ENCODE results near the gene LARGE2. TPM values are rescaled to one million over a fixed set of nuclear protein-coding genes. Genes with fewer than 3 reads are reported as not detected.

The LARGE2 gene
- polyA plus RNA-seq, 6 donors from 2014 or later, result 30.6 to 84.4 (median 37.4) TPM

DNA sequence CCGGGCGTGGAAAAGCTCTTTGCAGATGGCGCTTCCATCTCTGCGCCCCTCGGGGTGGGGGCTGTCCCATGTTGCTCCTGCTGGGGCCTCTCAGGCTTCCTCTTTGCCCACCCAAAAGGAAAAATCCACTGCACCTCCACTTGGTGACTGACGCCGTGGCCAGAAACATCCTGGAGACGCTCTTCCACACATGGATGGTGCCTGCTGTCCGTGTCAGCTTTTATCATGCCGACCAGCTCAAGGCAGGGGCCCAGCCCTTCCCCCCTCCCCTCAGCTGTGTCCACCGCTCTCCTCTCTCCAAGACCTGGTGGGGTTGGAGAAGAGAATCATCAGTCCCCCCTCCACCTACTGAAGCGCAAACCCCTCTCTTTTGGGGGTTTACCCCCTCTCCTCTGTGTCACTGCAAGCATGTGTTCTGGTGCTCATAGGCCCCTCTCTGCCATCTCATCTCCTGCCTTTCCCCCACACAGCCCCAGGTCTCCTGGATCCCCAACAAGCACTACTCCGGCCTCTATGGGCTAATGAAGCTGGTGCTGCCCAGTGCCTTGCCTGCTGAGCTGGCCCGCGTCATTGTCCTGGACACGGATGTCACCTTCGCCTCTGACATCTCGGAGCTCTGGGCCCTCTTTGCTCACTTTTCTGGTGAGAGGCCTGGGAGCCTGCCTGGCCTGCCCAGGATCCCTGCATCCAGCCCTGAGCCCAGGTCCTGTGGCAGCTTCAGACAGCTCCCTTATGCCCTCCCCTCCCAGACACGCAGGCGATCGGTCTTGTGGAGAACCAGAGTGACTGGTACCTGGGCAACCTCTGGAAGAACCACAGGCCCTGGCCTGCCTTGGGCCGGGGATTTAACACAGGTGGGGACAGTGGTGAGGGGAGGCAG lies 1.8 kb downstream of the LARGE2 start:
- H3K27me3 Mint-ChIP-seq, result no peaks in the 10 kb centered on the region
- peak overlapping the region; percentile 90 to 98 (median 96) for H3K27ac Mint-ChIP-seq
- no peaks in the 10 kb centered on the region for H3K36me3 Mint-ChIP-seq
- no peaks in the 10 kb centered on the region for H3K9me3 Mint-ChIP-seq
- peaks cover 51 to 81% (median 76%) of the 10 kb centered on the region in 3 donors for H3K4me1 Mint-ChIP-seq
- no peak for ATAC-seq (ENCODE audit: low read depth in 2 of 2)
- DNase-seq, result no peak
- H3K4me3 Mint-ChIP-seq, result peak overlapping the region; percentile 93 to 99 (median 96)

- peaks cover 46 to 80% (median 69%) of the 10 kb centered on the region in 3 donors for H3K4me1 Mint-ChIP-seq
- ATAC-seq (ENCODE audit: low read depth in 2 of 2) (no peak), DNase-seq (no peak)
- peaks cover 0 to under 1% of the 10 kb centered on the region in 2 donors for H3K36me3 Mint-ChIP-seq
- H3K4me3 Mint-ChIP-seq, result peak overlapping the region; percentile 93 to 99 (median 96)
- no peaks in the 10 kb centered on the region for H3K27me3 Mint-ChIP-seq
- no peaks in the 10 kb centered on the region for H3K9me3 Mint-ChIP-seq
- peak overlapping the region in 5 of 6 donors; percentile 56 to 97 (median 84) for H3K27ac Mint-ChIP-seq
These were observed 2.5 kb downstream of the LARGE2 start for GRCh38 chr11:45924927-45925326.

GRCh38 chr11:45925550-45925949 lies 3.1 kb downstream of the LARGE2 start:
- ATAC-seq (ENCODE audit: low read depth in 2 of 2), result no peak
- Mint-ChIP-seq H3K27me3 (no peaks in the 10 kb centered on the region), H3K9me3 (no peaks in the 10 kb centered on the region), H3K4me1 (peaks cover 46 to 80% (median 69%) of the 10 kb centered on the region in 3 donors), H3K36me3 (peaks cover 6 to 7% of the 10 kb centered on the region in 2 donors), H3K4me3 (peak overlapping the region in 7 of 8 donors; percentile 53 to 99 (median 96)), H3K27ac (peak overlapping the region in 5 of 6 donors; percentile 56 to 96 (median 84))
- DNase-seq, result no peak

- Mint-ChIP-seq H3K27ac (peak overlapping the region in 3 of 6 donors; percentile 7 to 96 (median 93)), H3K9me3 (no peaks in the 10 kb centered on the region), H3K4me3 (peak overlapping the region in 6 of 8 donors; percentile 47 to 99 (median 83)), H3K36me3 (peaks cover 6 to 11% of the 10 kb centered on the region in 2 donors), H3K4me1 (peaks cover 50 to 76% (median 69%) of the 10 kb centered on the region in 3 donors), H3K27me3 (no peaks in the 10 kb centered on the region)
- DNase-seq, result no peak
- ATAC-seq (ENCODE audit: low read depth in 2 of 2), result no peak
These were observed 3.5 kb downstream of the LARGE2 start for GRCh38 chr11:45926001-45926401.

DNA sequence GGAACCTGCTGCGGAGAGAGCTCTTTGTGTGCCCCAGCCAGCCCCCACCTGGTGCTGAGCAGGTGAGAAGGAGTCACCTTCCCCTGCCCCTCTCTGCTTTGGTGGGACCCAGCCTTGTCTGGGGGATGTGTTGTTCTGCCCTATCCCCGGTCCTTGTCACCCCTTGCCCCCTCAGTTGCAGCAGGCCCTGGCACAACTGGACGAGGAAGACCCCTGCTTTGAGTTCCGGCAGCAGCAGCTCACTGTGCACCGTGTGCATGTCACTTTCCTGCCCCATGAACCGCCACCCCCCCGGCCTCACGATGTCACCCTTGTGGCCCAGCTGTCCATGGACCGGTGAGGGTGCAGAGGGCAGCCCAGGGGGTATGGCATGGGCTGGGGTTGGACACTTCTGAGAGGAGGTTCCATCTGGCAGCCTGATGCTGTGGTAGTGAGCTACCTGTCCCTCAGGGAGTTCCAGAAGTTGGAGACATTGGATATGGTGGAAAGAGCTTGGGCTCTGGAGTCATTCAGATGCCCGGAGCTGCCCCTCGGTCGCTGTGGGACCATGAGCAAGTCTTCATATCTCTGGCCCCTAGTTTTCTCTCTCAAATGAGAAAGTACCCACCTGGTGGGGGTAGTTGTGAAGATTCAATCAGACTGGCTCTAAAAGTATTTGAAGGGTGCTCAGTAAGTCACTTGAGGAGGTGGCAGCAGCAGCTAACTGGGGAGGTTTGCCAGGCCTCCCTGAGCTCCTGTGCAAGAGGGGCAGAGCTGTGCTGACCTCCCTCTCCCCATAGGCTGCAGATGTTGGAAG lies 4.3 kb downstream of the LARGE2 start:
- Mint-ChIP-seq H3K27me3 (no peaks in the 10 kb centered on the region), H3K4me1 (peaks cover 53 to 74% (median 69%) of the 10 kb centered on the region in 3 donors)

GRCh38 chr11:45927332-45927683 lies 4.9 kb downstream of the LARGE2 start:
- peak overlapping the region; percentile 34 to 100 (median 82) for H3K4me3 Mint-ChIP-seq
- H3K36me3 Mint-ChIP-seq, result peaks cover 17 to 23% of the 10 kb centered on the region in 2 donors
- peak overlapping the region in 5 of 6 donors; percentile 83 to 96 (median 93) for H3K27ac Mint-ChIP-seq
- no peaks in the 10 kb centered on the region for H3K27me3 Mint-ChIP-seq
- no peak for ATAC-seq (ENCODE audit: low read depth in 2 of 2)
- no peaks in the 10 kb centered on the region for H3K9me3 Mint-ChIP-seq
- no peak for DNase-seq
- H3K4me1 Mint-ChIP-seq, result peaks cover 57 to 75% (median 72%) of the 10 kb centered on the region in 3 donors

More for the DNA sequence above, 4.3 kb downstream of the LARGE2 start:
- ATAC-seq (ENCODE audit: low read depth in 2 of 2) (no peak), DNase-seq (no peak)
- Mint-ChIP-seq H3K9me3 (no peaks in the 10 kb centered on the region), H3K36me3 (peaks cover 12 to 17% of the 10 kb centered on the region in 2 donors), H3K27ac (peak overlapping the region in 5 of 6 donors; percentile 60 to 96 (median 93)), H3K4me3 (peak overlapping the region in 7 of 8 donors; percentile 12 to 100 (median 98))

DNA sequence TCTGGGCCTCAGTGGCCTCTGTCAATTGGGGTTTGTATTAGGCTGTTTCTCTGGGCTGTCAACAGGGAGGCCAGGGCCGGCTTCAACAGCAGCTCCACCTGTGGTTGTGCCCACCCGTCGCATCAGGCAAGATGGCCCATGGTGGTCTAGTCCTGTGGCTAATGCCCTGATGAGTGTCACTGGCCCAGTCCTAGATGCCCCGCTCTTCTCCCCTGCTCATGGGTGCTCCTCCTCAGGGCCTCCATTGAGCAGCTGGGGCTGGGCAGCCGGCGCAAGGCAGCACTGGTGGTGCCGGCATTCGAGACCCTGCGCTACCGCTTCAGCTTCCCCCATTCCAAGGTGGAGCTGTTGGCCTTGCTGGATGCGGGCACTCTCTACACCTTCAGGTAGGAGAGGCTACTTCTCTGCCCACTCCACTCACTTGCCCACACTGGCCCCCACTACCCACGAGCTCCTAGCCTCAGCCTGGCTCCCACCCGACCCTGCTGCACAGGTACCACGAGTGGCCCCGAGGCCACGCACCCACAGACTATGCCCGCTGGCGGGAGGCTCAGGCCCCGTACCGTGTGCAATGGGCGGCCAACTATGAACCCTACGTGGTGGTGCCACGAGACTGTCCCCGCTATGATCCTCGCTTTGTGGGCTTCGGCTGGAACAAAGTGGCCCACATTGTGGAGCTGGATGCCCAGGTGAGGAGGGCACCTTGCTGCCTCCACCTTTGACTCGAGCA lies 5.4 kb downstream of the LARGE2 start:
- no peaks in the 10 kb centered on the region for H3K27me3 Mint-ChIP-seq
- peaks cover 57 to 75% (median 72%) of the 10 kb centered on the region in 3 donors for H3K4me1 Mint-ChIP-seq
- DNase-seq (no peak), ATAC-seq (ENCODE audit: low read depth in 2 of 2) (no peak)
- no peaks in the 10 kb centered on the region for H3K9me3 Mint-ChIP-seq
- peaks cover 23 to 28% of the 10 kb centered on the region in 2 donors for H3K36me3 Mint-ChIP-seq
- H3K4me3 Mint-ChIP-seq, result peak overlapping the region; percentile 65 to 100 (median 91)
- peak overlapping the region in 5 of 6 donors; percentile 83 to 99 (median 93) for H3K27ac Mint-ChIP-seq

GRCh38 chr11:45928535-45929215 lies 6.2 kb downstream of the LARGE2 start:
- Mint-ChIP-seq H3K27me3 (no peaks in the 10 kb centered on the region), H3K27ac (peak overlapping the region; percentile 21 to 99 (median 83)), H3K36me3 (peaks cover 26 to 31% of the 10 kb centered on the region in 2 donors), H3K9me3 (no peaks in the 10 kb centered on the region), H3K4me3 (peak overlapping the region; percentile 65 to 100 (median 91)), H3K4me1 (peaks cover 62 to 78% (median 76%) of the 10 kb centered on the region in 3 donors)
- ATAC-seq (ENCODE audit: low read depth in 2 of 2) (no peak), DNase-seq (no peak)

GRCh38 chr11:45929486-45930030 lies 7.1 kb downstream of the LARGE2 start:
- H3K4me3 Mint-ChIP-seq, result peak overlapping the region; percentile 97 to 100 (median 99)
- no peak for ATAC-seq (ENCODE audit: low read depth in 2 of 2)
- H3K36me3 Mint-ChIP-seq, result peaks cover 26 to 31% of the 10 kb centered on the region in 2 donors
- H3K9me3 Mint-ChIP-seq, result no peaks in the 10 kb centered on the region
- peaks cover 59 to 78% (median 76%) of the 10 kb centered on the region in 3 donors for H3K4me1 Mint-ChIP-seq
- H3K27me3 Mint-ChIP-seq, result no peaks in the 10 kb centered on the region
- no peak for DNase-seq
- H3K27ac Mint-ChIP-seq, result peak overlapping the region; percentile 96 to 99 (median 98)

GRCh38 chr11:45930031-45930794 lies 7.8 kb downstream of the LARGE2 start:
- ATAC-seq (ENCODE audit: low read depth in 2 of 2) (peak; percentile 81 to 85), DNase-seq (peak; percentile 93)
- peaks cover 59 to 78% (median 76%) of the 10 kb centered on the region in 3 donors for H3K4me1 Mint-ChIP-seq
- no peaks in the 10 kb centered on the region for H3K27me3 Mint-ChIP-seq
- peak overlapping the region; percentile 96 to 99 (median 98) for H3K27ac Mint-ChIP-seq
- H3K36me3 Mint-ChIP-seq, result peaks cover 26 to 31% of the 10 kb centered on the region in 2 donors
- H3K9me3 Mint-ChIP-seq, result no peaks in the 10 kb centered on the region
- H3K4me3 Mint-ChIP-seq, result peak overlapping the region; percentile 97 to 100 (median 99)

- peak overlapping the region; percentile 96 to 99 (median 98) for H3K27ac Mint-ChIP-seq
- H3K4me3 Mint-ChIP-seq, result peak overlapping the region; percentile 97 to 100 (median 99)
- no peaks in the 10 kb centered on the region for H3K9me3 Mint-ChIP-seq
- H3K36me3 Mint-ChIP-seq, result peaks cover 26 to 31% of the 10 kb centered on the region in 2 donors
- ATAC-seq (ENCODE audit: low read depth in 2 of 2), result no peak
- no peaks in the 10 kb centered on the region for H3K27me3 Mint-ChIP-seq
- H3K4me1 Mint-ChIP-seq, result peaks cover 66 to 79% (median 76%) of the 10 kb centered on the region in 3 donors
- no peak for DNase-seq
These were observed 8.6 kb downstream of the LARGE2 start for GRCh38 chr11:45930951-45931570.

All from naive B cell (primary cell).